ENCODE measurements around the gene SEC61G.
A peak's percentile ranks its signal among the peaks of the same experiment; 100 is the strongest.

SEC61G gene

GRCh38 chr7:54758702-54759592 is at the start of gene SEC61G:
Gene SEC61G, minus strand, starts transcription at chr7:54759211. Its CDS starts 1,623 bp downstream, at chr7:54757588.
- DNase-seq (ENCODE audit: low spot score): peak; percentile 94

DNA sequence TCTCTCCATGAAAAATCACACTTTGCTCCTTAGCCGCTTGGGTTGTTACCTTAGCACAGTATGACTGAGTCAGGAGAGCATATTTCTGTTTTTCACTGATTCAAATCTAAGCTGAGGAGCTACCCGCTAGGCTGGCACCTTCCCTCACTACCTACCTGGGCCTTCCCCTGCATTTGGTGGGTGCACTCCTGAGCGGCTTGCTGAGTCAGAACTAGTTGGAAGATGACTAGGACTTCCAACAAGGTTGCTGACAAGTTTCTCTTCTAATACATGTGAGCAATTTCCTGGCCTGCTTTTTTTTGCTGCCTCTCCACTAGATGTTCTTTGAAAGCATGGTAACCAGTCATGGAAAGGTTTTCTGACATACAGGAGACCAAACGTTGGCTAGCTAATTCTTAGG is 43.8 kb upstream of the SEC61G start:
- no peak for DNase-seq (ENCODE audit: low spot score)

DNA sequence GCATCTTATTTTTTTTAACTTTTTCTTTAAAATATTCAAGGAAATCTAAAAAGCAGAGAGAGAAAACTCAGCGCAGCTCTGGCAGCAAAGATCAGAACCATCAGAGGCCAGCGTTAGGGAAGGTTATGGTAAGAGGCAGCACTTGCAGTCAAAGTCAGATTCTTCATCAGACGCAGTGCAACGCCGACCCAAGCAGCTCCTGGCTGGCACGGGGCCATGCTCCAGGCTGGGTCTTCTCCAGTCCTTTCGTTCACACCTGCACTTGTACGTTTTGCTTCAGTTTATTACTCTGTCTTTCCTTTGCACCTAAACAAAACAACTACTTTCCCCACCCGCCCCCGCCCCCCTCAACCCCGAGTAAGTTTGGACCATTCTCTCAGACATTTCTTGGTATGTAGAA is 43.1 kb upstream of the SEC61G start:
- no peak for DNase-seq (ENCODE audit: low spot score)

- no peak for DNase-seq (ENCODE audit: low spot score)
These were observed 40.8 kb upstream of the SEC61G start for GRCh38 chr7:54799792-54800191.

DNA sequence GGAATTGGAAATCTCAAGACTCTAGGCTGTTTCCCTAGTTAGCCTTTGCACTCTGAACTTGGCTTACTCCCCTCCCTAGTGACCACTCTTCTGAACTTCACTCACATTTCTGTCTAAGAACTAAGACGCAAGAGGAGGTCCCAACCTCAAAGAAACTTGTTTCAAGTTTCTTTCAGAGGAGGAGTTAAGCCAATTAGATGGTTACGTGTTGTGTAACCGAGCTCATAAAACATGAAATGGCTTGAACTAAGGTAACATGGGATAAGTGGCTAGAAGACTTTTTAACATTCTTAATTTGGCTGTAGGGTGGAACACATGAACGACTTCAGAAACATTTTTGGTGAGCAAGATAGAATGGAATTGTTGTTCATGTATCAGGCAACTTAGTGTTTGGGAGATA is 39.5 kb upstream of the SEC61G start:
- no peak for DNase-seq (ENCODE audit: low spot score)

- no peak for DNase-seq (ENCODE audit: low spot score)
These were observed 37.8 kb upstream of the SEC61G start for GRCh38 chr7:54796853-54797252.

DNA sequence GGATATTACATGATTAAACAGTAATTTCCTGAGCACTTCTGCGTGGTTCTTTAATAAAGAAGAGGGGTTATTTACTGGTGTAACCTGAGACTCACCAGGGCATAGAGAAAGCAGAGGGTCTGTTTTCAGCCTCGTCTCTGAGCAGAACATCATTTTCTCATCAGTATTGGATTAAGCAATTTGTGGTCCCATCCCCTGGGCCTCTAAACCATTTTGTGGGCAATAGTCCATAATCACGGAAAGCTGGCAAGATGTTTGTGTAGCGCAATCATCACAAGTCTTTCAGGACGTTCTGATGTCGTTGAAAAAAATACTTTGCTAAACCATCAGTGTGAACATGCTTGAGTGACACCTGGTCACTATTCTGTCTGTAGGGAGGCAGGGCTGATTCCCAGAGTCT is 37.1 kb upstream of the SEC61G start:
- no peak for DNase-seq (ENCODE audit: low spot score)

- no peak for DNase-seq (ENCODE audit: low spot score)
These were observed 33.4 kb upstream of the SEC61G start for GRCh38 chr7:54792383-54792782.

- DNase-seq (ENCODE audit: low spot score): no peak
These were observed 29.7 kb upstream of the SEC61G start for GRCh38 chr7:54788664-54789063.

- no peak for DNase-seq (ENCODE audit: low spot score)
These were observed 26.2 kb upstream of the SEC61G start for GRCh38 chr7:54785261-54785660.

DNA sequence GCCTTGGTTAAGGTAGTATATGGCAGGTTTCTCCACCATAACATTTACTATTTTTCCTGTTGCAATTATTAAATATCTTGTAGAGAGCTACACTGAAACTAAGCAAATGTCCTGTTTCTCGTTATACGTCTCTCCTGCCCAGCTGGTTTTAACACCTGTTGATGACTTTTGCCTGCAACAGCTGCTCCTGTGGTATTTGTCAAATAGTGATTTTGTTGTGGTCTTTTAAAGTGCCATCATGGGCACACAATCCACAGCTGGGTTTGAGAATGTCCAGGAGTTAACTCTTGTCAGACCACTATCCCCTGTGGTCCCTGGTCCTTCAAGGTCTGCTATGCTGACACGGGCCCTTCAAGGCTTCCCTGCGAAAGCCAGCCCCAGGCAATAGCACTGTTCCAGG is 24.9 kb upstream of the SEC61G start:
- no peak for DNase-seq (ENCODE audit: low spot score)

DNA sequence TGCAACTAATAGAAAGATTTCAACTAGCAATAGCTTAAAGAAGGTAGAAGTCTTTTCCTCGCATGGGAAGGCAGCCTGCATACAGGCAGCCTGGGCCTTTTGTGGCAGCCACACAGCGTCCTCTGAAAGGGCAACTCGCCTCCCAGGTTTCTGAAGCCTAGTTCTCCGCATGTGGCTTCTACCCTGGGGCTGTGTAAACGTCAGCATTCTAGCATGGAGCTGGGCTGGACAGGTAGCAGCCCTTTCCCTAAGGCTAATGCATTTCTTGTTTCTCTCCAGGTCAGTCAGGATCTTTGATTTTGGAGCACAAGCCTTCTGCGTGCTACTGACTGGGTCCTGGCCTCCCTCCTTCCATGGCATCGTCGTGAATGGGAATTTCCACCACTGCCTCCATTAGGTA is 23.8 kb upstream of the SEC61G start:
- DNase-seq (ENCODE audit: low spot score): no peak

- no peak for DNase-seq (ENCODE audit: low spot score)
These were observed 23.3 kb upstream of the SEC61G start for GRCh38 chr7:54782314-54782713.

- no peak for DNase-seq (ENCODE audit: low spot score)
These were observed 22.3 kb upstream of the SEC61G start for GRCh38 chr7:54781134-54781920.

DNA sequence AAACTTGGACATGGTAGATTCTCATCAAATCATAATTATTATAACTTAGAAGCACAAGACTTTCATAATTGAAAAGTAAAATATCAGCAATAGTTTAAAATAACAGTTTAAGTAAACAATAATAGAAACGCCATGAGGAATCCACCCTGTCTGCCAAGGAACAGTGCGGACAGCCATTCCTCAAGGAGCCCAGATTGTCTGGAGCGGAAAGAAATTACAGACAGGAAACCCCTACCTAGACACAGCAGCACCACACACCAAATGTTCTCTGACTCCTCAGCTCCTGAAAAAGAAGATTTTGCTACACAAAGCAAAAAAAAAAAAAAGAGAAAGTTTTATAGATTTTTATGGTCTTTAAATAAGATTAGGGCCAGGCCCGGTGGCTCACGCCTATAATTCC is 21.5 kb upstream of the SEC61G start:
- no peak for DNase-seq (ENCODE audit: low spot score)

GRCh38 chr7:54778696-54779540 is 19.9 kb upstream of the SEC61G start:
- DNase-seq (ENCODE audit: low spot score): no peak

DNA sequence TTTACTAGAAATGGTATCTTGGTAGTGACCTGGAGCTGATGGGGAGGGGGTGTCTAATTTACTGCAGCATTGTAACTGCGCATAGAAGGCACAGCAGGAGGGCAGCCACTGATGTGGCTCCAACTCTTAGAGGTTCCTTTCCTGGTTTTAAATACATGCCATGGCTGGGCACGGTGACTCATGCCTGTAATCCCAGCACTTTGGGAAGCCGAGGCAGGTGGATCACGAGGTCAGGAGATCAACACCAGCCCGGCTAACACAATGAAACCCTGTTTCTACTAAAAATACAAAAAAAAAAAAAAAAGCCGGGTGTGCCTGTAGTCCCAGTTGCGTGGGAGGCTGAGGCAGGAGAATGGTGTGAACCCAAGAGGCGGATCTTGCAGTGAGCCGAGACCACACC is 19.2 kb upstream of the SEC61G start:
- DNase-seq (ENCODE audit: low spot score): no peak

GRCh38 chr7:54774785-54775740 is 16.1 kb upstream of the SEC61G start:
- no peak for DNase-seq (ENCODE audit: low spot score)

- DNase-seq (ENCODE audit: low spot score): peak; percentile 79
These were observed 14.7 kb upstream of the SEC61G start for GRCh38 chr7:54773472-54774399.

DNA sequence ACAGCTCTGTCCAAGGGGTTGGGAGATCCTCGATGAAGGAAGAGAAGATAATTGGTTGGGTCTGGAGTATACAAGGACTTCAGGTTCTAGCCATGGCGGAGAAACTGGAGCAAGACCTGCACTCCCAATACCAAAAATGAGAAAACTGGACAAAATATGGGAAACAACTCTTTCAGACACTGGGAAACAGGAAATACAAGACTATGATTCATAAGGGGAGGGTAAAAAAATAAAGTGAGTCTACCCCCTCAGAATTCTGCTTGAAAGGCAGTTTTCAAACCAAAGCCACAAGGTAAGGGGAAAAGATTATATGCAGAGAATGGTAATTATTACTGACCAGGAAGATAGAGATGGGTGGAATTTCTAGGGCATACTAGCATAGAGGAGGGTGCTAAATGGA is 10.2 kb upstream of the SEC61G start:
- DNase-seq (ENCODE audit: low spot score): no peak
